B cell (primary cell): ENCODE data around the gene EFNB3. TPM values are rescaled to one million over a fixed set of nuclear protein-coding genes. Genes with fewer than 3 reads are reported as not detected.

Experiments
- ATAC-seq: fragments of 200-7000 bp; cut with Tn5 transposase; one replicate; pipeline ENCODE4 v1.10.0; 2021; ENCODE audit warnings: low read depth, mild to moderate bottlenecking, moderate number of reproducible peaks, moderate library complexity
- CTCF ChIA-PET: fragments of 350-600 bp; sonication (Branson Sonifier 250); formaldehyde crosslinking; loops from one replicate; lab custom pipeline; 2021; ENCODE audit warnings: antibody characterized with exemption, inconsistent platforms; lab: Charles Lee
- POLR2A ChIA-PET: fragments of 350-600 bp; sonication (Branson Sonifier 250); formaldehyde crosslinking; loops from one replicate; lab custom pipeline; 2021; ENCODE audit warnings: antibody characterized with exemption; lab: Charles Lee
- DNase-seq: peaks from one replicate; pipeline ENCODE4 v3.0.0; 2013
- H2AFZ ChIP-seq: 2 replicates; pipeline ENCODE4 v1.6.1; 2012; ENCODE audit warnings: mild to moderate bottlenecking, low read depth, low read length; ENCODE audit not compliant: insufficient read depth, poor library complexity, severe bottlenecking
- H3K27ac ChIP-seq, 2 donors: 1 replicate in 1 of 2; 2 replicates in 1 of 2; pipeline ENCODE4 v1.5.1; 2012 to 2013; ENCODE audit warnings: low read length in 2 of 2, mild to moderate bottlenecking in 2 of 2, moderate library complexity in 1 of 2
- H3K27me3 ChIP-seq, 4 experiments: fragments of 200-600 bp in 1 of 4; sonication (generic) in 1 of 4; replicated peaks in 1 of 4; 1 replicate in 2 of 4; 2 replicates in 2 of 4; pipeline versions ENCODE4 v1.6.1 to v1.7.0; 2013 to 2016; ENCODE audit warnings: low read length in 3 of 4, mild to moderate bottlenecking in 2 of 4, mixed read lengths in 1 of 4, moderate library complexity in 1 of 4; ENCODE audit not compliant: insufficient read depth in 4 of 4, control insufficient read depth in 3 of 4; ENCODE audit errors: control extremely low read depth in 1 of 4
- H3K36me3 ChIP-seq, 2 experiments: replicated peaks in 1 of 2; 1 replicate in 1 of 2; 2 replicates in 1 of 2; pipeline versions ENCODE4 v1.6.1 to v1.7.1; 2013; ENCODE audit warnings: low read length in 1 of 2; ENCODE audit not compliant: insufficient read depth in 2 of 2, control insufficient read depth in 1 of 2; ENCODE audit errors: control extremely low read depth in 1 of 2, extremely low read depth in 1 of 2
- H3K4me1 ChIP-seq, 2 donors: fragments of 200-600 bp in 1 of 2; sonication (generic) in 1 of 2; 1 replicate in 1 of 2; 2 replicates in 1 of 2; pipeline versions ENCODE4 v1.5.1 to v1.6.1; 2013 to 2017; ENCODE audit warnings: low read length in 2 of 2; ENCODE audit not compliant: control insufficient read depth in 2 of 2, insufficient read depth in 2 of 2
- H3K4me2 ChIP-seq: replicated peaks from 2 replicates; pipeline ENCODE3; 2012; ENCODE audit warnings: mild to moderate bottlenecking, low read depth, low read length; ENCODE audit not compliant: poor library complexity, severe bottlenecking
- H3K4me3 ChIP-seq, 5 experiments: fragments of 200-600 bp in 1 of 5; sonication (generic) in 1 of 5; 1 replicate in 3 of 5; 2 replicates in 2 of 5; pipeline versions ENCODE4 v1.5.1 to v1.7.0; 2011 to 2016; ENCODE audit warnings: low read length in 4 of 5, mild to moderate bottlenecking in 4 of 5, low read depth in 2 of 5, control low read depth in 1 of 5, moderate library complexity in 1 of 5; ENCODE audit not compliant: insufficient read depth in 1 of 5; ENCODE audit errors: control extremely low read depth in 1 of 5, extremely low read depth in 1 of 5
- H3K79me2 ChIP-seq: fragments of 200-600 bp; sonication (generic); one replicate; pipeline ENCODE4 v1.6.0; 2016; ENCODE audit warnings: low read length; ENCODE audit not compliant: control insufficient read depth, insufficient read depth
- H3K9ac ChIP-seq: fragments of 200-600 bp; sonication (generic); 2 replicates; pipeline ENCODE4 v1.6.1; 2017; ENCODE audit warnings: mild to moderate bottlenecking, low read length, moderate library complexity
- H3K9me3 ChIP-seq, 3 donors: one replicate each; pipeline versions ENCODE4 v1.6.1 to v1.7.1; 2013; ENCODE audit warnings: low read length in 2 of 3; ENCODE audit not compliant: control insufficient read depth in 2 of 3, insufficient read depth in 1 of 3; ENCODE audit errors: control extremely low read depth in 1 of 3
- H4K20me1 ChIP-seq: 2 replicates; pipeline ENCODE4 v1.6.0; 2012; ENCODE audit warnings: mild to moderate bottlenecking, low read length; ENCODE audit not compliant: insufficient read depth, control insufficient read depth, poor library complexity, severe bottlenecking
- H3K27ac Mint-ChIP-seq: one replicate; pipeline ENCODE4 v1.8.0; 2021; ENCODE audit warnings: mixed read lengths
- H3K27me3 Mint-ChIP-seq: one replicate; pipeline ENCODE4 v1.8.0; 2021; ENCODE audit warnings: mixed read lengths
- H3K4me1 Mint-ChIP-seq: one replicate; pipeline ENCODE4 v1.8.0; 2021; ENCODE audit warnings: mixed read lengths
- H3K4me3 Mint-ChIP-seq: one replicate; pipeline ENCODE4 v1.8.0; 2021; ENCODE audit warnings: mixed read lengths
- H3K9me3 Mint-ChIP-seq: one replicate; pipeline ENCODE4 v1.8.0; 2022; ENCODE audit warnings: mixed read lengths; ENCODE audit not compliant: insufficient read depth
- CTCF ChIP-seq: fragments of 200-600 bp; IDR thresholded peaks from one replicate; pipeline ENCODE4 v1.8.0; 2022; ENCODE audit warnings: antibody characterized with exemption, mild to moderate bottlenecking
- EZH2 ChIP-seq: IDR thresholded peaks from 2 replicates; pipeline ENCODE4 v1.6.1; 2012; ENCODE audit warnings: borderline replicate concordance, low read depth, mild to moderate bottlenecking, moderate library complexity, low read length; ENCODE audit not compliant: insufficient read depth, poor library complexity, severe bottlenecking
- WGBS: methylation state at CpG from one replicate; pipeline ENCODE4 v1.1.5; 2013; ENCODE audit warnings: missing lambda C conversion rate; ENCODE audit not compliant: insufficient coverage; 5-methylcytosine and 5-hydroxymethylcytosine counted together
- intact Hi-C: fragments of 100-400 bp; cut with micrococcal nuclease; formaldehyde crosslinking; loops from one replicate; pipeline ENCODE4 v1.10.0; 2022
- polyA plus RNA-seq: library from polyadenylated mRNA; depleted of rRNA; stranded (reverse); fragments of >200 nt; gene quantifications from 2 replicates; pipeline ENCODE4 v1.2.3, GENCODE V29; 2012
- total RNA-seq, 2 donors: library from RNA; stranded (reverse); fragments of 120-200 nt in 1 of 2; gene quantifications; 1 replicate in 1 of 2; 2 replicates in 1 of 2; pipeline versions ENCODE4 v1.2.3 to v1.2.4, GENCODE V29; 2013 to 2022

The EFNB3 gene
- total and polyA plus RNA-seq, 2 donors (not counting 1 experiment from before 2014, with no cell fraction given): not detected

GRCh38 chr17:7656958-7657609 lies 47.9 kb upstream of the EFNB3 start:
- Mint-ChIP-seq H3K9me3 (no peaks in the 10 kb centered on the region), H3K4me1 (peaks cover 4% of the 10 kb centered on the region), H3K27ac (no peak overlapping the region), H3K27me3 (peaks cover 21% of the 10 kb centered on the region), H3K4me3 (no peak overlapping the region)
- Histone ChIP-seq H3K4me3 (no peak overlapping the region), H3K4me2 (no peak overlapping the region), H4K20me1 (no peaks in the 10 kb centered on the region), H2AFZ (no peak overlapping the region), H3K9me3 (no peaks in the 10 kb centered on the region), H3K79me2 (no peaks in the 10 kb centered on the region), H3K4me1 (peaks cover 0 to 2% of the 10 kb centered on the region in 2 donors), H3K9ac (no peak overlapping the region), H3K27ac (no peak overlapping the region), H3K27me3 (peaks cover 0 to 15% (median 8%) of the 10 kb centered on the region in 4 experiments), H3K36me3 (no peaks in the 10 kb centered on the region)
- ATAC-seq (no peak), DNase-seq (no peak)
- ChIA-PET POLR2A (interaction anchor here (0.7 kb wide), 1 partner anchor 22 kb away, joined by 5 read pairs; no protein-coding TSS in a partner anchor), CTCF (no interaction called here)
- intact Hi-C loops: no loop called here
- TF ChIP-seq EZH2 (no peak), CTCF (no peak)
- WGBS: 83% methylated on average over 10 of the region's 10 CpGs

GRCh38 chr17:7667656-7668406 lies 37.2 kb upstream of the EFNB3 start:
- no peak overlapping the region for H3K9ac ChIP-seq
- H3K9me3 ChIP-seq: no peaks in the 10 kb centered on the region
- CTCF ChIA-PET: interaction anchor here (1.1 kb wide), 1 partner anchor 20 kb away, joined by 3 read pairs; the partner anchor contains the start of gene TP53
- no peaks in the 10 kb centered on the region for H3K9me3 Mint-ChIP-seq
- H3K79me2 ChIP-seq: no peaks in the 10 kb centered on the region
- no peaks in the 10 kb centered on the region for H3K4me1 ChIP-seq
- intact Hi-C loops: no loop called here
- no peaks in the 10 kb centered on the region for H3K4me1 Mint-ChIP-seq
- no peak for DNase-seq
- no peaks in the 10 kb centered on the region for H3K27me3 Mint-ChIP-seq
- H2AFZ ChIP-seq: no peak overlapping the region
- WGBS: 92% methylated on average over 6 of the region's 10 CpGs
- ATAC-seq: no peak
- no peaks in the 10 kb centered on the region for H3K27me3 ChIP-seq
- peaks cover 3 to 54% of the 10 kb centered on the region in 2 experiments for H3K36me3 ChIP-seq
- H3K4me2 ChIP-seq: no peak overlapping the region
- peaks cover 6% of the 10 kb centered on the region for H4K20me1 ChIP-seq
- no peak overlapping the region for H3K4me3 ChIP-seq
- H3K27ac Mint-ChIP-seq: no peak overlapping the region
- POLR2A ChIA-PET: interaction anchor here (0.6 to 0.7 kb wide), 3 partner anchors 27 to 318 kb away, joined by 3 to 6 read pairs (median 3); no protein-coding TSS in a partner anchor
- no peak overlapping the region for H3K4me3 Mint-ChIP-seq
- H3K27ac ChIP-seq: no peak overlapping the region
- no peak for TF ChIP-seq CTCF
- no peak for TF ChIP-seq EZH2
